GM18907 (cell line): ENCODE results near the gene OCIAD2.
"Not testable (repeated sequence)": the region's sequence is repeated elsewhere in the genome, so short reads cannot be mapped to it uniquely, and the experiment has no call there.

Source experiments
- ATAC-seq: cut with Tn5 transposase; IDR thresholded peaks from one replicate; pipeline ENCODE4 v1.9.1; 2021; ENCODE audit warnings: mild to moderate bottlenecking, moderate library complexity; ENCODE audit not compliant: unreplicated experiment

OCIAD2 gene

DNA sequence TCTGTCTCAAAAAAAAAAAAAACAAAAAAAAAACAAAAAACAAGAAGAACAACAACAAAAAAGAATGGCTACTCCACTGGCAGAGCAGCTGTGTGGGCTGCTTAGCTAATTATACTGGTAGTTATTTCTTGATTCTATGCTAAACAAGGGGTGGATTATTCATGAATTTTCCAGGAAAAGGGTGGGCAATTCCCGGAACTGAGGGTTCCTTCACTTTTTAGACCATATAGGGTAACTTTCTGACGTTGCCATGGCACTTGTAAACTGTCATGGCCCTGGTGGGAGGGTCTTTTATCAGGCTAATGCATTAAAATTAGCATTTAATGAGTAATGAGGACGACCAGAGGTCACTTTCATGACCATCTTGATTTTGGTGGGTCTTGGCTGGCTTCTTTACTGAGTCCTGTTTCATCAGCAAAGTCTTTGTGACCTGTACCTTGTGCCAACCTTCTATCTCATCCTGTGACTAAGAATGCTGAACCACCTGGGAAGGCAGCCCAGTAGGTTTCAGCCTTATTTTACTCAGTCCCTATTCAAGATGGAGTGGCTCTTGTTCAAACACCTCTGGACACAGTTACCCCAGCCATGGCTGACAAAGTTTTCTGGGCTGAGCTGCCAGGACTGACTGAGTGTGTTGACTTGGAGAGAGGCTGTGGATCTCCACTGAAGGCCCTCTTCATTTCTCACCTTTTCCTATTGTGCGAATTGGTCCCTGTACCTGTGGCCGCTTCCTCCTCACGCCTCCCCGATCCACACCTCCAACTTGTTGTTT is 1.3 kb upstream of the OCIAD2 start:
- ATAC-seq = no peak

DNA sequence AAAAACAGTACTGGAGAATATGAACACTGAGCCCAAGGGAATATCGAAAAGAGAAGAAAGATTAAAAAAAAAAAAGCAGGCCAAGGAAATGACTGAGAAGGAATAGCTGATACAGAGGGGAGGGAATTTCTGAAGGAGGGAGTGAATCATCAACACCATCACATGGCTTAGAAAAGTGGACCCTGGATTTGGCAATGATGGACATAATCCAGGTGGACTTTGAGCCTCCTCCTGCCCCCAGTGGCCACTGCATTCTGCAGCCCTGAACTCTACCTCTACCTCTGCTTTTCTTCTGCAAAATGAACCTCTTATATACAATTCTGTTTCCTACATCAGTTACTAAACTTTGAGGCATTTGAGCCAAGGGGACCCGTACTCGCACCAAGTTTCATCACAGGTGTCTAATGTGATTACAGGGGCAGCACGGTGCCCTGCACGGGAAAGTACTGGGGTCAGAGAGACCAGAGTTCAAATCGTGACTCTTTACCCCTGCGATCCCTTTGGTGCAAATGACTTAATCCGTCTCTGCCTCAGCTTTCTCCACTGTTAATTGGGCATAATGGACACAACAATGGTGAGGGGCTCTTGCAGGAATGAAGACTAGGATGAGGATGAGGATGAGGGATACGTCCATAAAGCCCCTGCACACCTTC is 1.1 kb downstream of the OCIAD2 start:
- no peak for ATAC-seq

DNA sequence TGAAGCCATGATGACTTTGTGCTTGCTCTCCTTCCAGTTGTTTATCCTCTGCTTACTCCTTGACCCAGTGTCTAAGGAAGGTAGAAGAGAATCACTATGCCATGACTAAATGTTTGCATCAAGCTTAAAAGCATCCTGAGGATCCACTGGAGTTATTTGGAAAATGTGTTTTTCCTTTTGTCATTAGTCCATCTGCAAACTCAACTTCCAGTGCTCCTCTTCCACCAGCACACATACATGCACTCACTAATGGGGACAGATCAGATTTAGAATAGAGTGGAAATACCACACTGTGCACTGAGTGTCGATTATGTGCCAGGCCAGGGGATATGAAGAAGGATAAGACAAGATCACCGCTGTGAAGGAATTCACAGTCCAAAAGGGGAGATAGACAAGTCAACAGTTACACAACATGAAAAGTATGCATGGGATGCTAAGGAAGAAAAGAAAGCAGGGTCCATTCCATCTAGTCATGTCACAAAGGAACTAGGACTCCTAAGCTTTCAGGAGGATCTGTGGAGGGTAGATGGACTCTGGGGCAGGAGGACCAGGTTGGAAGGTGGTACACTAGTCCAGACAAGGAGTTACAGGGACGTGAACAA is 1.9 kb downstream of the OCIAD2 start:
- ATAC-seq = no peak

GRCh38 chr4:48904101-48904500 is 2.5 kb downstream of the OCIAD2 start:
- no peak for ATAC-seq

DNA sequence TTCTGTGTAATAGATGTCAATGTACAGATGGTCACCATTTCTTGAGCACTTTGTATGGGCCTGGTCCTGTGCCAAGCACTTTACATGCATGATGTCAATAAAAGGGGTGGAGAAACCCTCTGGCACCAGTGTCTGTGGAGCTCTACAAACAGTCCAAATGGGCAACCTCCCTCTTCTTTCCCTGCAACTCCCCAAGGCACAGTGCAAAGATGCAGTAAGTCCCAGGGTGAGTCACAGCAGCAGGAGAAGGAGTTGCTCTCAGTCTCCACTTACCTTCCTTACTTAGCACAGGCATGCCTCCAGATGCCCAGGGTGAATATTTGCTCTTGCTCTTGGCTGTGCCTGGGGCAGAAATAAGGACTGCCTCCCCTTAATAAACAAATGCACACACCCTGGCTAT is 4.3 kb downstream of the OCIAD2 start:
- ATAC-seq = no peak

DNA sequence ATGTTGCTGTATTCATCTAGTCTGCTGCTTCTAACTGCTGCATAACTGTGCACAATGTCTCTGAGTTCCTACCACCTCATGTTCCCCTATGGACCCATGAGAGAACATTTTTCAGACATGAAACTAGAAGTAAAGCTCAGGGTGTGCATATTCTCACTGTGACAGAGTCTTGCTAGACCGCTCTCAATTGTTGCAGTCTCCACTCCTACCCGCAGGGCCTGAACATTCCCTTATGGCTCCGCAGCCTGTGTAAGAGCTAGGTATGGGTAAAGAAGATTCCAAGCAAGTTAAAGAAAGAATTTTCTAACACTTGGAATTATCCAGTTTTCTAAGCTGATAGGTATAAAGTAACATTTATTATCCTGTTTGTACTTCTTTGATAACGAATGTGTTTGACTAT is 5.4 kb downstream of the OCIAD2 start:
- no peak for ATAC-seq

GRCh38 chr4:48899950-48900349 is 6.6 kb downstream of the OCIAD2 start:
- ATAC-seq = no peak

GRCh38 chr4:48899432-48899749 is 7.2 kb downstream of the OCIAD2 start:
- ATAC-seq = peak; percentile 13

- peak; percentile 77 for ATAC-seq
These were observed 7.7 kb downstream of the OCIAD2 start for GRCh38 chr4:48898733-48899431.

GRCh38 chr4:48896845-48897244 is 9.7 kb downstream of the OCIAD2 start:
- ATAC-seq = no peak

DNA sequence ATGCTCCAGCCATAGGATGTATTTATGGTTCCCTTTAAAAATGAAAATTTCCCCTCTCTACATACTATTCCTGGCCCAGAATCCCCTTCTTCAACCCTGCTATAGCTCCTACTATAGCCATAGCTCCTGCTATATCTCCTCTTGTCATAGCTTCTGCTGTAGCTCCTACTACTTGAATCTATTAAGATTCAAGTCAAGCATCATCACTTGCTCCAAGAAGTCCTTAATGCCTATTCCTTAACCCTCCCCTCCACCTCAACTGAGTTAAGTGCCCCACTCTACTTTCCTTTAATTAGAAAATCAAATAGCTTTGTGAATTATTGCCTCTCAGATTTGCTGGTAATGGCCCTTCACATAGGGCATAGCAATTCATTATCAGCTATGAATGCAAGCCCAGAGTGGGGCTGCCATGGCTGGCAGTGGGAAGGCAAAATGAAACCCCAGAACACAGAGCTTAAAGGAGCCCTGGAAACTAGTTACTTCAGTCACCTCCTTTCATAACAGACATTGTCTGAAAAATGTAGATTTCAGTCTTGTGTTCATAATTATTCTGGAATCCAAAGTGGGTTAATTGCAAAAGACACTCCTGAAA is 15.4 kb downstream of the OCIAD2 start:
- no peak for ATAC-seq

GRCh38 chr4:48889750-48890149 is 16.8 kb downstream of the OCIAD2 start:
- not testable (repeated sequence) for ATAC-seq

DNA sequence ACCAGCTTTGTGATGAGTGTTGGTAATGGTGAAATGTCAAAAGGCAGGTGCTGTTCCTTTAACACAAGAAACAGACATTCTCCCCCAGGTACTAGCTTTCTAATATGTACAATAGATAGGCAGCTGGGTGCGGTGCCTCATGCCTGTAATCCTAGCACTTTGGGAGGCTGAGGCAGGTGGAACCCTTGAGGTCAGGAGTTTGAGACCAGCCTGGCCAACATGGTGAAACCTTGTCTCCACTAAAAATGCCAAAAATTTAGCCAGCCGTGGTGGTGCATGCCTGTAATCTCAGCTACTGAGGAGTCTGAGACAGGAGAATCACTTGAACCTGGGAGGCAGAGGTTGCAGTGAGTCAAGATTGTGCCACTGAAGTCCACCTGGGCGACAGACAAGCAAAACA is 24.9 kb downstream of the OCIAD2 start:
- not testable (repeated sequence) for ATAC-seq

- ATAC-seq = no peak
These were observed 26.8 kb downstream of the OCIAD2 start for GRCh38 chr4:48879561-48880442.

GRCh38 chr4:48877827-48878535 is 28.6 kb downstream of the OCIAD2 start:
- no peak for ATAC-seq

DNA sequence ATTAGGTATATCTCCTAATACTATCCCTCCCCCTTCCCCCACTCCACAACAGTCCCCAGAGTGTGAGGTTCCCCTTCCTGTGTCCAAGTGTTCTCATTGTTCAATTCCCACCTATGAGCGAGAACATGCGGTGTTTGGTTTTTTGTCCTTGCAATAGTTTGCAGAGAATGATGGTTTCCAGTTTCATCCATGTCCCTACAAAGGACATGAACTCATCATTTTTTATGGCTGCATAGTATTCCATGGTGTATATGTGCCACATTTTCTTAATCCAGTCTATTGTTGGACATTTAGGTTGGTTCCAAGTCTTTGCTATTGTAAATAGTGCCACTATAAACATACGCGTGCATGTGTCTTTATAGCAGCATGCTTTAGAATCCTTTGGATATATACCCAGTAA is 41.9 kb downstream of the OCIAD2 start:
- not testable (repeated sequence) for ATAC-seq

DNA sequence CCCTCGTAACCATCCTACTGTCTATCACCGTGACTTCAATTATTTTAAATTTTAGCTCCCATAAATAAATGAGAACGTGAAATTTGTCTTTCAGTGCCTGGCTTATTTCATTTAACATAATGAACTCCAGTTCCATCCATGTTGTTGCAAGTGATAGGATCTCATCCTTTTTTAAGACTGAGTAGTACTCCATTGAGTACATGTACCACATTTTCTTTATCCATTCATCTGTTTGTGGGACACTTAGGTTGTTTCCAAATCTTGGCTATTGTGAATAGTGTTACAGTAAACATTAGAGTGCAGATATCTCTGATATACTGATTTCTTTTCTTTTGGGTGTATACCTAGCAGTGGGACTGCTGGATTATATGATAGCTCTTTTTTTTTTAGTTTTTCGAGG is 42.8 kb downstream of the OCIAD2 start:
- no peak for ATAC-seq

- ATAC-seq = no peak
These were observed 43.9 kb downstream of the OCIAD2 start for GRCh38 chr4:48862661-48863060.

GRCh38 chr4:48862038-48862437 is 44.5 kb downstream of the OCIAD2 start:
- ATAC-seq = no peak

GRCh38 chr4:48858130-48858529 is 48.4 kb downstream of the OCIAD2 start:
- no peak for ATAC-seq
